Occipital lobe (tissue), 2 donors: ENCODE results near the gene CTDP1. TPM values are rescaled to one million over a fixed set of nuclear protein-coding genes. Genes with fewer than 3 reads are reported as not detected.
"Not testable (repeated sequence)": the region's sequence is repeated elsewhere in the genome, so short reads cannot be mapped to it uniquely, and the experiment has no call there.

ENCODE experiments used
- DNase-seq: peaks from one replicate; lab custom pipeline; 2025; lab: John Stamatoyannopoulos, UW
- total RNA-seq: library from RNA; depleted of rRNA; stranded (reverse); fragments of >200 nt; gene quantifications from one replicate; pipeline ENCODE4 v1.2.3, GENCODE V29; 2014

The CTDP1 gene
- total RNA-seq, 1 donor from 2014 or later = 14.5 TPM

GRCh38 chr18:79740521-79741361, 61.1 kb downstream of the CTDP1 start:
- DNase-seq = no peak

- no peak for DNase-seq
Measured at GRCh38 chr18:79741362-79741700, 61.7 kb downstream of the CTDP1 start.

GRCh38 chr18:79742076-79742475, 62.5 kb downstream of the CTDP1 start:
- no peak for DNase-seq

- no peak for DNase-seq
Measured at GRCh38 chr18:79744625-79745024, 65.0 kb downstream of the CTDP1 start.

- DNase-seq = no peak
Measured at GRCh38 chr18:79746730-79747129, 67.1 kb downstream of the CTDP1 start.

- DNase-seq = no peak
Measured at GRCh38 chr18:79747156-79747845, 67.7 kb downstream of the CTDP1 start.

GRCh38 chr18:79748321-79749180, 68.9 kb downstream of the CTDP1 start:
- no peak for DNase-seq

- peak; percentile 33 for DNase-seq
Measured at GRCh38 chr18:79749251-79750191, 69.9 kb downstream of the CTDP1 start.

- DNase-seq = no peak
Measured at GRCh38 chr18:79750980-79751571, 71.5 kb downstream of the CTDP1 start.

- DNase-seq = not testable (repeated sequence)
Measured at GRCh38 chr18:79751918-79752578, 72.4 kb downstream of the CTDP1 start.

- not testable (repeated sequence) for DNase-seq
Measured at GRCh38 chr18:79752946-79753345, 73.3 kb downstream of the CTDP1 start.

- DNase-seq = no peak
Measured at GRCh38 chr18:79753391-79753851, 73.8 kb downstream of the CTDP1 start.

- DNase-seq = peak; percentile 61
Measured at GRCh38 chr18:79754022-79754761, 74.6 kb downstream of the CTDP1 start.

GRCh38 chr18:79754831-79755351, 75.3 kb downstream of the CTDP1 start:
- DNase-seq = no peak

GRCh38 chr18:79755496-79756142, 76.0 kb downstream of the CTDP1 start:
- no peak for DNase-seq

GRCh38 chr18:79756143-79756500, 76.5 kb downstream of the CTDP1 start:
- DNase-seq = no peak

- no peak for DNase-seq
Measured at GRCh38 chr18:79756826-79757225, 77.2 kb downstream of the CTDP1 start.

GRCh38 chr18:79760348-79760747, 80.7 kb downstream of the CTDP1 start:
- DNase-seq = no peak
